ENCODE data around the gene OR52R1. TPM values are rescaled to one million over a fixed set of nuclear protein-coding genes. Genes with fewer than 3 reads are reported as not detected.

The OR52R1 gene
- total and polyA plus RNA-seq, 10 of the 15 experiments (the other 5 are each of a cell fraction or from before 2014, with no cell fraction given), result not detected

GRCh38 chr11:4798427-4799183 lies 5.6 kb downstream of the OR52R1 start:
- in situ Hi-C loops (cut with MboI) (no loop called here), intact Hi-C loops (cut with micrococcal nuclease; ENCODE audit: unreplicated experiment) (no loop called here)
- no TSS peak for BruUV-seq (replicated peaks)
- no peak for FAIRE-seq
- WGBS (ENCODE audit: insufficient coverage, insufficient replicate concordance, low lambda C conversion rate, missing lambda C conversion rate), result 2% methylated on average over 6 of the region's 6 CpGs
- H3K4me1 ChIP-seq (ENCODE audit: control insufficient read depth, insufficient read depth, low read length), result no peaks in the 10 kb centered on the region
- no peak overlapping the region for H3K9ac ChIP-seq (ENCODE audit: control insufficient read depth, insufficient read depth, low read length)
- DNase-seq (ENCODE audit: low read depth, low spot score), result no peak
- no peak overlapping the region for H3K4me3 ChIP-seq
- ChIA-PET RAD21 (ENCODE audit: unreplicated experiment) (no interaction called here), CTCF (no interaction called here), SMC1A (ENCODE audit: uncharacterized antibody, unreplicated experiment) (interaction anchor here (0.9 kb wide), 1 partner anchor 16 kb away, joined by 3 read pairs; no protein-coding TSS in a partner anchor), POLR2A (no interaction called here)
- no peaks in the 10 kb centered on the region for H3K36me3 ChIP-seq (ENCODE audit: control insufficient read depth in 2 of 2, insufficient read depth in 2 of 2, low read length in 1 of 2)
- no peak overlapping the region for H3K4me2 ChIP-seq (ENCODE audit: control insufficient read depth, insufficient read depth)
- H3K79me2 ChIP-seq (ENCODE audit: control insufficient read depth, insufficient read depth, low read length), result no peaks in the 10 kb centered on the region
- no peaks in the 10 kb centered on the region for H4K20me1 ChIP-seq (ENCODE audit: control insufficient read depth, insufficient read depth)
- no peaks in the 10 kb centered on the region for H3K9me3 ChIP-seq (replicated peaks; ENCODE audit: control insufficient read depth, insufficient read depth, low read length)
- H3K27ac ChIP-seq (ENCODE audit: control insufficient read depth, insufficient read depth), result no peak overlapping the region
- no peak overlapping the region for H2AFZ ChIP-seq (ENCODE audit: control insufficient read depth, low read depth, low read length)
- no peak for ATAC-seq
- no peak for TF ChIP-seq GABPA (IDR thresholded peaks at IDR 0.05; ENCODE audit: low read depth)
- peaks cover 0 to 2% of the 10 kb centered on the region in 2 experiments; a peak in 1 of 4 replicates for H3K27me3 ChIP-seq (replicated peaks in 1 of 2; ENCODE audit: control insufficient read depth in 2 of 2, insufficient read depth in 2 of 2, low read length in 1 of 2)

- no peak overlapping the region for H3K4me3 ChIP-seq
- intact Hi-C loops (cut with micrococcal nuclease; ENCODE audit: unreplicated experiment), result no loop called here
- no peak for TF ChIP-seq TAF1 (IDR thresholded peaks at IDR 0.05; ENCODE audit: borderline replicate concordance, low read depth, low read length)
- no peak for TF ChIP-seq SIX5 (IDR thresholded peaks at IDR 0.05; ENCODE audit: low read depth, low read length, severe bottlenecking)
- no peak for TF ChIP-seq EGR1 (IDR thresholded peaks at IDR 0.05; ENCODE audit: borderline replicate concordance in 1 of 2, low read depth in 2 of 2, low read length in 2 of 2)
- TF ChIP-seq YBX1 (IDR thresholded peaks at IDR 0.05), result no peak
- TF ChIP-seq IRF5 (IDR thresholded peaks at IDR 0.05; ENCODE audit: borderline replicate concordance), result no peak
- no peak for TF ChIP-seq KLF5 (IDR thresholded peaks at IDR 0.05; ENCODE audit: partially characterized antibody)
- no peak for TF ChIP-seq RELA (IDR thresholded peaks at IDR 0.05; ENCODE audit: borderline replicate concordance, partially characterized antibody)
- TF ChIP-seq RAD51 (IDR thresholded peaks at IDR 0.05), result no peak
- H2AFZ ChIP-seq (ENCODE audit: control insufficient read depth, low read depth, low read length), result no peak overlapping the region
- WGBS (ENCODE audit: insufficient coverage, insufficient replicate concordance, low lambda C conversion rate, missing lambda C conversion rate), result 0% methylated on average over 2 of the region's 2 CpGs
- SMC1A ChIA-PET (ENCODE audit: uncharacterized antibody, unreplicated experiment), result no interaction called here
- no peak overlapping the region for H3K27ac ChIP-seq (ENCODE audit: control insufficient read depth, insufficient read depth)
- H3K4me1 ChIP-seq (ENCODE audit: control insufficient read depth, insufficient read depth, low read length), result no peaks in the 10 kb centered on the region
- no peaks in the 10 kb centered on the region for H4K20me1 ChIP-seq (ENCODE audit: control insufficient read depth, insufficient read depth)
- no peak for FAIRE-seq
- POLR2A ChIA-PET, result no interaction called here
- no peaks in the 10 kb centered on the region for H3K36me3 ChIP-seq (ENCODE audit: control insufficient read depth in 2 of 2, insufficient read depth in 2 of 2, low read length in 1 of 2)
- no peak overlapping the region for H3K4me2 ChIP-seq (ENCODE audit: control insufficient read depth, insufficient read depth)
- in situ Hi-C loops (cut with MboI), result no loop called here
- no peak for ATAC-seq
- RAD21 ChIA-PET (ENCODE audit: unreplicated experiment), result no interaction called here
- no TSS peak for BruUV-seq (replicated peaks)
- no peak overlapping the region for H3K9ac ChIP-seq (ENCODE audit: control insufficient read depth, insufficient read depth, low read length)
- no peaks in the 10 kb centered on the region for H3K9me3 ChIP-seq (replicated peaks; ENCODE audit: control insufficient read depth, insufficient read depth, low read length)
- H3K79me2 ChIP-seq (ENCODE audit: control insufficient read depth, insufficient read depth, low read length), result no peaks in the 10 kb centered on the region
- CTCF ChIA-PET, result no interaction called here
- DNase-seq (ENCODE audit: low read depth, low spot score), result no peak
- peaks cover 0 to 2% of the 10 kb centered on the region in 2 experiments; a peak in 1 of 4 replicates for H3K27me3 ChIP-seq (replicated peaks in 1 of 2; ENCODE audit: control insufficient read depth in 2 of 2, insufficient read depth in 2 of 2, low read length in 1 of 2)
Observed at GRCh38 chr11:4797206-4797605, 7.0 kb downstream of the OR52R1 start.
